GM21390 (cell line): ENCODE measurements around the gene LSM3.

Experiments
- ATAC-seq: cut with Tn5 transposase; IDR thresholded peaks from one replicate; pipeline ENCODE4 v1.9.1; 2021; ENCODE audit not compliant: unreplicated experiment

LSM3 gene

GRCh38 chr3:14156843-14157561 lies 21.6 kb upstream of the LSM3 start:
- no peak for ATAC-seq

GRCh38 chr3:14157951-14158350 lies 20.7 kb upstream of the LSM3 start:
- no peak for ATAC-seq

GRCh38 chr3:14158370-14158769 lies 20.2 kb upstream of the LSM3 start:
- ATAC-seq: no peak

GRCh38 chr3:14159426-14159825 lies 19.2 kb upstream of the LSM3 start:
- no peak for ATAC-seq

GRCh38 chr3:14161282-14161681 lies 17.3 kb upstream of the LSM3 start:
- ATAC-seq: no peak

GRCh38 chr3:14162178-14162577 lies 16.4 kb upstream of the LSM3 start:
- no peak for ATAC-seq

- ATAC-seq: no peak
Measured at GRCh38 chr3:14166877-14167603, 11.6 kb upstream of the LSM3 start.

DNA sequence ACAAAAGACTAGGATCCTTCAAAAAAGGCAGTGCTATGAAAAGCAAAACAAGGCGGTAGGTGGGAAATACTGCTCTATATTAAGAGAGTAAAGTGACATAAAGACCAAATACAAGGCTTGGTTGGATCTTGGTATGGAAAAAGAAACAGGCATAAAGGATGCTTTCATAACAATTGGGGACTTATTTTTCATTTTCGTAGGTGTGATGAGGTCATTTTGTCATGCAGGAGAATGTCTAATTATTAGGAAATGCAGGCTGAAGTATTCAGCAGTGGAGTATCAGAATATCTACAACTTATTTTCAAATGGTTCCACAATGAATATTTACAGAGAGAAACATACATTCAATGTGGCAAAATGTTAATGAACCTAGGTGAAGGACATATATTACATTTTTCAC lies 9.2 kb upstream of the LSM3 start:
- no peak for ATAC-seq

DNA sequence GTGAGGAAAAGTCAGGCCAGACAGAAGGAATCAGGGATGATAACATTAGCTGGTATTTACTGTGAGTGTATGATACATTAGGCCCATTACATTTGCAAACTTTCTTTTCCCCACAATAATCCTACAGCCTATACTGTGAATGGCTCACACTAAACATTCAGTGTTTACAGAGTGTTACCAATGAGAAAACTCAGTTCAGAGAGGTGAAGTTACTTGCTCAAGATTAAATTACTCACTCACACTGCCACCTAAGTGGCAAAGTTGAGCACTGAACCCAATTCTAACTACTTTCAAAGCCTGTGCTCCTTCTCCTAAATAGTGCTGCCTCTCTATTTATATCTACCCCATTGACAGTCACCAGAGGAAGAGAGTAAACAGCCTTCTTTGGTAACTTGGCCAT lies 8.7 kb upstream of the LSM3 start:
- ATAC-seq: no peak

GRCh38 chr3:14170531-14171159 lies 8.0 kb upstream of the LSM3 start:
- ATAC-seq: no peak

DNA sequence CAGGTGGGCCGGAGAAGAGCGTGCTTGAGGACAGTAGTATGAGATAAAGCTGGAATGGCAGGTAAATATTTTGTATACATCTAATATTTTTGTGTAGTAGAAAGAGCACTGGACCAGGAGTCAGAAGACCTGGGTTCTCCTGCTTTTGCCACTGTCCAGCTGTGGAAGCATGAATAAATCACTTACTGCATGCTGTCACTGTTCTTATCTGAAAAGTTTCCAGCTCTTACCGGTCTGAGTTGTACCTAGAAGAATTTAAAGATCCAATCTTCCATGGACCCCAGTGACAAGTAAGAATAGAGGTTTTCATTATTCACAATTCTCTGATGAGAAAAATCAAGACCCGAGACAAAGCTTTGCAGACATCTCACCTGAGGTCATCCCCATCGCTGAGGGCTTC lies 6.1 kb upstream of the LSM3 start:
- no peak for ATAC-seq

DNA sequence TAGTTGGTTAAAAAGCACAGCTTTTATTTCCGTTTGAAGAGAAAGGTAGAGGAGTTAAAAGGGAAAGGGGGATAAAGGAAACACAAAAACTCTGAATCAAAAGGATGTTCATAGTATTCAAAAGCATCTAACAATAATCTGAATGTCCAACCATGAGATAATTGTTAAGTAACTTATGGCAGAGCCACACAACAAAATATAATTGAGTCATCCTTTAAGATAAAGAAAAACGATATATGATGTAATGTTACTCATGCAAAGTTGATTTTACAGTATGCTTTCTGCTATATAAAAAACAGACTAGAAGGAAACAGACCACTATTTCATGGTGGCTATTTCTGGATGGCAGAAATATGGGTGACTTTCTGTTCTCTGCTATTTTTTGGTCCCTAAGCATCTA lies 4.1 kb upstream of the LSM3 start:
- no peak for ATAC-seq

DNA sequence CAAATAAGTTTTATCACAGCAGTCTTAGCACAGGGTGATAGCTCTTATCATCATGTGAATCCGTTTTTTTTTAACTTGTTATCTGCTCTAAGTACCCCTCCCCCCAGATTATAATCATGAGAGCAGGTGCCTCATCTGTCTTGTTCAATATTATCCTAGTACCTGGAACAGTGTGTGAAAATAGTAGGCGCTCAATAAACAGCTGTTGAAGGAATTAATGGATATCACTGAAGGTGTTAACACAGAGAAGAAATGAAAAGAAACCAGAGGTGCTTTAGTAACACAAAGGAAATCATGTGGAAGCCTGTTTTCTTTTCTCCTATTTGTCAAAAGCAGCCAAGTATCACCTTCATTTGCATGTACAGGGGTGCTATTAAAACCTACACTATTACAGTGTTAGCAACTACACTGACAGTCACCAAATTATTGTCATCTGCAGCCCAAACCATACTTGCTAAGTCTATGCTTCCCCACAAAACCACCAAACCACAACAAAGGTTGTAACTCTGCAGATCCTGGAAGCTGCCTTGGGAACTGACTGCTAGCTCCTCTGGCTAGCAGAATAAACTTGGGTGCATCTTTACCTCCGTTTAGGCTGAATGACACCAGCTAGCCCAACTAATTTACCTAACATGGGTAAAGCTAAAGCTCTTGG lies 3.1 kb upstream of the LSM3 start:
- peak; percentile 33 for ATAC-seq

DNA sequence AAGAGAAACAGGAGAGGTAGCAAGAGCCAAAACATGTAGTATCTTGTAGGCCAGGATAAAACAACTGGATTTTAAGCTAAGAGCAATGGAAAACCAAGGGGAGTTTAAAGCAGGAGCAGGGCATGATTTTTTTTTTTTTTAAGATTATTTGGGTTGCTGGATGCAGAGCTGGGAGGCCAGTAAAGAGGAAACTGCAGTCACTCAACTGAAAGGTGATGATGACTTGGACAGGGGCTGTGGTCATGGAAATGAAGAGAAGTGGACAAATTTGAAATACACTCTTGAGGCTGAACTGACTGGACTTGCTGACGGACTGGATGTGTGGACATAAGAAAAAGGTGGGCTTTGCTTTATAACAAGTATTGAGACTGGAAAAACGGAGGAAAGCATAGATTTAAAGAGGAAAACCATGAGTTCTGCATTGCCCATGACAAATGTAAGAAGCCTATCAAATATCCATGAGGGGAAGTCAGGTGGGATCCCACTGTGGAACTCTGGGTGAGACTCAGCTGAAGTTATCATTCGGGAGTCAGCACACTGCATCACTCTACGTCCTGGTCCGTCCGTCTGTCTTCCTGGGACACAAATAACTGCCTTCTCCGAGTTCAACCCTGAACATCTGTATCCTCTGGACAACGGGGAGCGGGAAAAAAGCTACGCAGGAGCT lies 904 bp upstream of the LSM3 start:
- ATAC-seq: peak; percentile 9

DNA sequence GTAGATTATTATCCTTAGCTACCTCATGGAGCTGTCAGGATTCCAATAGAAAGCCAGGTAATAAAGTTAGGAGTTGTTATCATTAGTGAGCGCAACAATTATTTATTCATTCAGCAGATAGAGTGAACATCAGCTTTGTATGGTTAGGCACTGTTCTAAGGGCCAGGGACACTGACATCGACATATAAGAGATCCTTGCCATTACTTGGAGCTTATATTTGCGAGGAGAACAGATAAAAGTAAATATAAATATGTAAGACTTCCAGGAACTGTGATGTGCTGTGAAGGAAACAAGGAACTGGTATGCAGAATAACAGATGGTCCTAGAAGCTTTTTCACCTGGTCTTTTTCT lies 473 bp downstream of the LSM3 start:
- ATAC-seq: no peak

DNA sequence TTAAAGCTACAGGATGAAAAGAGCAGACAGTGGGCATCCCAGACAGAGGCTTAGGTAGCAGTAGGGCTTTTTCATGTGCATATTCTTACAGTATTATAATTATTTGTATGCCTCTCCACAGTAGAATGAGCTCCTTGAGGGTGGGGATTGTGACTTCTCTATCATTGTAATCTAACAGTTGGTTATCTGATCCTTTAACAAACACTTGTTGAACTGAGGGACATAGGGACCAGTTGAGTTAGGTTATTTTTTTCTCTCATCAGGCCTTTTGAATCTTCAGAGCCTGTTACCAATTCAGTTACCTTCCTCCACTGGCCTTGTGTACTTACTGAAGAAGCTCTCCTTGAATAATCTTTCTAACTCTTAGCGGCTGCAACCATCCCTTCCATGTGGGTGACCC lies 1.2 kb downstream of the LSM3 start:
- no peak for ATAC-seq

- ATAC-seq: no peak
Measured at GRCh38 chr3:14181253-14181652, 2.6 kb downstream of the LSM3 start.

DNA sequence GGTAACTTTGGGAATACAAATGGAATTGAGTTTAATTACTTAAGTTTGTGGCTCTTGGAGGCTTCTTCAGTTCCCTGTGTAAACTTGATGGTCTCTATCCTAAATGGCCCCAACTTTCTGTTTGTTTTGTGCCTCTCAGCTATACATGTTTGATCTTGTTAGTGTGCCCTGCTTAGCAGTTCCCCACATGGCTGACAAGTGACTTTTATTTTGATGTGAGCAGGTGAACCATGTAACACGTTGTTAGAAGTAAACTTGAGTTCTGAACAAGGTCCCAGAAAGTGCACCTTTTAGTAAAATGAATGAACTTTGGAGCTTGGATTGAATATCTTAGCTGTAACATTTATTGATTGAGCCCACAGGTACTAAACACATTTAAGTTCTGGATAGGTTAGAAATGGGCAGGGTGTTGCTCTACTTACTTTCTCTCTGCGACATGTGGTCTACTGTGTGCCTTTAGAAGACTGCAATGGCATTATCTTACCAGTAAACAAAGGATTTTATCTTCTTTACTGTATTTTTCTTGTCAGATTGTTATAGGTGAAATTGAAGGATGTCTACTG lies 4.5 kb downstream of the LSM3 start:
- no peak for ATAC-seq

GRCh38 chr3:14186854-14187458 lies 8.3 kb downstream of the LSM3 start:
- ATAC-seq: no peak

DNA sequence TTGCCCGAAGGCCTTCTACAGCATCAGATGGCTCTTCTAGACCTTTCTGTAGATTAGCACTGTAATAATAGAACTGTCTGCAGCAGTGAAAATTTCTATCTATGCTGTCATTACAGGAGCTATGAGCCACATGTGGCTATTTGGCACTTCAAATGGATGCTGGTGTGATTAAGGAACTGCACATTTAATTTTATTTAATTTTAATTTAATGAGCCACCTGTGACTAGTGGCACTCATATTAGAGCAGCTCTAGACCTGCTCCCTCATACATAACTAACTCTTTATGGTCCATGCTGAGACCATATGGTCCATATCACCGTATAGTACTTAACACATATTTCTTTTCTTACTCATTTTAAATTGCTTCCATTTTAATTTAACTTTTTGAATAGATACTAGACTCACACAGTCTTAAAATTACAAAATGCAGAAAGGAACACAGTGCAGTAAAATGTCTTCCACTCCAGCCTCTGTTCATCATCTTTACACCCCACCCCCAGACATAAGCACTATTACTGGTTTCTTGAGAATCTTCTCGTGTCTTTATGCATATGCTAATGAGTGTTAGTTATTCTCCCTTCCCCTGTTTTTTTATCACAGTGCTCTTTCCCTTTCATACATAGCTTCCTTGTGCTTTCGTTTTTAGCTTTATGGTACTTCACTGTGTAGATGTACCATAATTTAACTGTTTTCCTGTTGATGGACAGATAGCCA lies 9.6 kb downstream of the LSM3 start:
- no peak for ATAC-seq
